CD14-positive monocyte (primary cell): ENCODE results near the gene PHLPP1. TPM values are rescaled to one million over a fixed set of nuclear protein-coding genes. Genes with fewer than 3 reads are reported as not detected.

ENCODE experiments used
- DNase-seq, 3 donors: peaks; one replicate each; pipeline ENCODE4 v3.0.0-alpha.2; 2011 to 2022
- H2AFZ ChIP-seq: 2 replicates; pipeline ENCODE4 v1.6.0; 2012; ENCODE audit warnings: mild to moderate bottlenecking, low read depth, low read length, inconsistent platforms; ENCODE audit not compliant: insufficient read depth, poor library complexity, severe bottlenecking
- H3K27ac ChIP-seq, 2 donors: 1 replicate in 1 of 2; 2 replicates in 1 of 2; pipeline ENCODE4 v1.5.1; 2012 to 2013; ENCODE audit warnings: low read length in 2 of 2, control low read depth in 1 of 2, inconsistent platforms in 1 of 2, low read depth in 1 of 2, mild to moderate bottlenecking in 1 of 2
- H3K27me3 ChIP-seq, 2 donors: one replicate each; pipeline versions ENCODE4 v1.6.0 to v1.6.1; 2011 to 2013; ENCODE audit warnings: low read length in 2 of 2; ENCODE audit not compliant: control insufficient read depth in 2 of 2, insufficient read depth in 2 of 2
- H3K36me3 ChIP-seq, 2 donors: replicated peaks in 1 of 2; 1 replicate in 1 of 2; 2 replicates in 1 of 2; pipeline versions ENCODE4 v1.5.1 to v1.6.1; 2012 to 2013; ENCODE audit warnings: low read length in 2 of 2, control low read depth in 1 of 2, inconsistent platforms in 1 of 2, mild to moderate bottlenecking in 1 of 2; ENCODE audit not compliant: insufficient read depth in 2 of 2, control insufficient read depth in 1 of 2
- H3K4me1 ChIP-seq, 2 donors: 1 replicate in 1 of 2; 2 replicates in 1 of 2; pipeline versions ENCODE4 v1.5.1 to v1.6.1; 2012 to 2013; ENCODE audit warnings: low read length in 2 of 2, control low read depth in 1 of 2, inconsistent platforms in 1 of 2, mild to moderate bottlenecking in 1 of 2, moderate library complexity in 1 of 2; ENCODE audit not compliant: insufficient read depth in 2 of 2, control insufficient read depth in 1 of 2
- H3K4me2 ChIP-seq: replicated peaks from 2 replicates; pipeline ENCODE3; 2012; ENCODE audit warnings: low read length, moderate library complexity, mild to moderate bottlenecking; ENCODE audit not compliant: poor library complexity, severe bottlenecking; ENCODE audit errors: extremely low read depth
- H3K4me3 ChIP-seq, 3 experiments: fragments of 200-600 bp in 1 of 3; sonication (generic) in 1 of 3; replicated peaks in 1 of 3; 1 replicate in 2 of 3; 2 replicates in 1 of 3; pipeline ENCODE4 v1.5.1; 2011 to 2013; ENCODE audit warnings: low read length in 3 of 3, mild to moderate bottlenecking in 3 of 3, control low read depth in 2 of 3, low read depth in 2 of 3, inconsistent platforms in 1 of 3, moderate library complexity in 1 of 3
- H3K79me2 ChIP-seq: 2 replicates; pipeline ENCODE4 v1.6.0; 2012; ENCODE audit warnings: mild to moderate bottlenecking, control low read depth, inconsistent platforms, low read length, moderate library complexity; ENCODE audit not compliant: insufficient read depth
- H3K9ac ChIP-seq: 2 replicates; pipeline ENCODE4 v1.6.0; 2017; ENCODE audit warnings: low read length, mild to moderate bottlenecking; ENCODE audit not compliant: insufficient read depth, poor library complexity, severe bottlenecking
- H3K9me3 ChIP-seq, 2 donors: replicated peaks in 1 of 2; 1 replicate in 1 of 2; 2 replicates in 1 of 2; pipeline versions ENCODE4 v1.5.1 to v1.6.1; 2012 to 2013; ENCODE audit warnings: low read length in 2 of 2, control low read depth in 1 of 2; ENCODE audit not compliant: control insufficient read depth in 1 of 2, insufficient read depth in 1 of 2
- H4K20me1 ChIP-seq: 2 replicates; pipeline ENCODE4 v1.6.0; 2012; ENCODE audit warnings: mild to moderate bottlenecking, low read length, control low read depth, moderate library complexity; ENCODE audit not compliant: insufficient read depth
- H3K27ac Mint-ChIP-seq, 7 donors: one replicate each; pipeline ENCODE4 v1.8.0; 2020; ENCODE audit warnings: mild to moderate bottlenecking in 7 of 7, mixed read lengths in 7 of 7, moderate library complexity in 6 of 7, inconsistent platforms in 2 of 7
- H3K27me3 Mint-ChIP-seq, 3 donors: one replicate each; pipeline ENCODE4 v1.8.0; 2021 to 2022; ENCODE audit warnings: low read depth in 3 of 3, mild to moderate bottlenecking in 3 of 3, mixed read lengths in 3 of 3, moderate library complexity in 3 of 3, inconsistent platforms in 1 of 3
- H3K36me3 Mint-ChIP-seq, 2 donors: one replicate each; pipeline ENCODE4 v1.8.0; 2020; ENCODE audit warnings: mixed read lengths in 2 of 2, inconsistent platforms in 1 of 2, mild to moderate bottlenecking in 1 of 2
- H3K4me1 Mint-ChIP-seq: one replicate; pipeline ENCODE4 v1.8.0; 2020; ENCODE audit warnings: mild to moderate bottlenecking, mixed read lengths
- H3K4me3 Mint-ChIP-seq, 2 donors: one replicate each; pipeline ENCODE4 v1.8.0; 2020; ENCODE audit warnings: mild to moderate bottlenecking in 2 of 2, mixed read lengths in 2 of 2, moderate library complexity in 1 of 2
- H3K9me3 Mint-ChIP-seq, 7 donors: one replicate each; pipeline ENCODE4 v1.8.0; 2020 to 2022; ENCODE audit warnings: mixed read lengths in 7 of 7, mild to moderate bottlenecking in 6 of 7, moderate library complexity in 6 of 7, inconsistent platforms in 2 of 7
- CTCF ChIP-seq: fragments of 200-600 bp; IDR thresholded peaks from one replicate; pipeline ENCODE4 v1.8.0; 2022; ENCODE audit warnings: antibody characterized with exemption, mild to moderate bottlenecking
- WGBS: methylation state at CpG from one replicate; pipeline ENCODE4 v1.1.5; 2013; ENCODE audit warnings: missing lambda C conversion rate; ENCODE audit not compliant: insufficient coverage; 5-methylcytosine and 5-hydroxymethylcytosine counted together
- intact Hi-C, 2 donors: fragments of 100-400 bp; cut with micrococcal nuclease; formaldehyde crosslinking; loops; one replicate each; pipeline versions ENCODE4 v1.15.0 to v1.15.1; 2023
- polyA plus RNA-seq, 3 donors: library from polyadenylated mRNA; depleted of rRNA in 1 of 3; unstranded in 2 of 3; stranded (reverse) in 1 of 3; fragments of 300-500 nt in 2 of 3; fragments of >200 nt in 1 of 3; fragmentation: Illumina TruSeq in 2 of 3; gene quantifications; 1 replicate in 2 of 3; 2 replicates in 1 of 3; pipeline ENCODE4 v1.2.3, GENCODE V29; 2012 to 2021

PHLPP1 gene
- polyA plus RNA-seq, 3 donors = 0.04 to 2.0 (median 0.55) TPM

DNA sequence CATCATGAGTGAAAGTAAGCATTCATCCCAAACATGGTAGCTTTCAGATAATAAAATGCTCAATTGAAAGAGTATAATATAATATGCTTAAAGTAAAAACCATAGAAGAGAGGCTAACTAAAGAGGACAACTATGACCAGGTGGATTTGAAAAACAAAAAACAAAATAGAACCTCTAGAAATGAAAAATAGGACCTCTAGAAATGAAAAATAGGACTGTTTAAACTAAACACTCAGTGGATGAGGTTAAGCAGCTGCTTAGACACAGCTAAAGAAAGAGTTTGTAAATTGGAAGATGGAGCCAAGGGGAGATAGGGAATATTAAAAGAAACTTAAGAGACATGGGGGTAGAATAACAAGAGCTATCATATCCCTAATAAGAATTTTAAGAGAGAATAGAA lies 302.6 kb downstream of the PHLPP1 start:
- TF ChIP-seq CTCF = no peak
- H4K20me1 ChIP-seq = no peaks in the 10 kb centered on the region
- intact Hi-C loops = loop anchor here (2.0 to 10.0 kb wide), 3 partner anchors 305 to 419 kb away; no protein-coding TSS in a partner anchor
- Mint-ChIP-seq H3K27me3 (peaks cover 0 to 4% (median 0%) of the 10 kb centered on the region in 3 donors), H3K9me3 (peaks cover 3 to 13% (median 10%) of the 10 kb centered on the region in 7 donors), H3K36me3 (peaks cover 0 to 5% of the 10 kb centered on the region in 2 donors), H3K27ac (no peak overlapping the region), H3K4me1 (no peaks in the 10 kb centered on the region), H3K4me3 (no peak overlapping the region)
- no peak overlapping the region for H3K9ac ChIP-seq
- H3K36me3 ChIP-seq = no peaks in the 10 kb centered on the region
- no peaks in the 10 kb centered on the region for H3K27me3 ChIP-seq
- H3K4me3 ChIP-seq = no peak overlapping the region
- no peak overlapping the region for H3K27ac ChIP-seq
- no peaks in the 10 kb centered on the region for H3K9me3 ChIP-seq
- H3K4me1 ChIP-seq = no peaks in the 10 kb centered on the region
- no peak overlapping the region for H3K4me2 ChIP-seq
- H3K79me2 ChIP-seq = no peaks in the 10 kb centered on the region
- H2AFZ ChIP-seq = no peak overlapping the region
- no peak for DNase-seq

DNA sequence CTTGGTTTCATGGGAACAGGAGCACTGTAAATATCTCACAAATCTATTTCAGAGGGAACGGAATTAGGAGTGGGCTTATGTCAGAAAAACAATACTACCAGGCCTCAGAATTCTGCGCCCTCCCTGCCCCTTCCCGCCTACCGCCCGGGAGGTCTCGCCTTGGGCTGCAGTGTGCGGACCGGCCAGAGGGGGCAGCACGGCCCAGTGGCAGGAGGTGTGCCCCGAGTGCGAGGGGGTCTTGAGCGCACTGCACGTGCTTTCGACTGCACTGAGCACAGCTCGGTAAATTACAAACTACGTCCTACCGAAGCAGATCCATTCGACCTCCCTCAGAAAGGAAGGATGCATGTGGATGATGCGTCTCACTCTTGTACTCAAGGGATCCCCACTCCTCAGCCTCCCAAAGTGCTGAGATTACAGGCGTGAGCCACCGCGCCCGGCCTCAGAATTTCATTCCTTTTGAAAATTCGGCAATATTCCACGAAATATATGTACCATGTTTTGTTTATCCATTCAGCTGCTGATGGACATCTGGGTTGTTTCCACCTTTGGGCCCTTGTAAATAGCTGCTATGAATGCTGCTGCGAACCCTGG lies 307.2 kb downstream of the PHLPP1 start:
- 94% methylated on average over 23 of the region's 26 CpGs for WGBS
- Mint-ChIP-seq H3K9me3 (peaks cover 3 to 13% (median 9%) of the 10 kb centered on the region in 7 donors), H3K36me3 (peaks cover 0 to 5% of the 10 kb centered on the region in 2 donors), H3K27me3 (peaks cover 0 to 3% (median 0%) of the 10 kb centered on the region in 3 donors), H3K27ac (no peak overlapping the region), H3K4me1 (no peaks in the 10 kb centered on the region), H3K4me3 (no peak overlapping the region)
- Histone ChIP-seq H3K4me1 (no peaks in the 10 kb centered on the region), H3K9me3 (no peaks in the 10 kb centered on the region), H3K9ac (no peak overlapping the region), H3K79me2 (no peaks in the 10 kb centered on the region), H2AFZ (no peak overlapping the region), H3K4me2 (no peak overlapping the region), H3K27me3 (no peaks in the 10 kb centered on the region), H3K36me3 (no peaks in the 10 kb centered on the region), H3K4me3 (no peak overlapping the region), H4K20me1 (no peaks in the 10 kb centered on the region), H3K27ac (no peak overlapping the region)
- peak; percentile 52 for TF ChIP-seq CTCF
- no peak for DNase-seq
- intact Hi-C loops = no loop called here
